ENCODE results near the gene UCP2. TPM values are rescaled to one million over a fixed set of nuclear protein-coding genes. Genes with fewer than 3 reads are reported as not detected.

UCP2 gene
- total RNA-seq, 3 donors from 2014 or later (not counting 1 experiment from before 2014, with no cell fraction given): 463 to 946 (median 562) TPM

- Mint-ChIP-seq H3K9me3 (no peaks in the 10 kb centered on the region), H3K27me3 (ENCODE audit: low read depth in 2 of 2) (no peaks in the 10 kb centered on the region), H3K27ac (no peak overlapping the region), H3K36me3 (peaks cover 8% of the 10 kb centered on the region), H3K4me1 (peaks cover 21 to 22% of the 10 kb centered on the region in 2 donors), H3K4me3 (no peak overlapping the region)
- no peak for TF ChIP-seq CTCF (IDR thresholded peaks at IDR 0.05)
- ATAC-seq (no peak), DNase-seq (no peak)
- intact Hi-C loops (cut with micrococcal nuclease): loop anchor here (5.0 kb wide), 1 partner anchor 40 kb away; the partner anchor contains the start of gene UCP2
- H3K27me3 ChIP-seq (ENCODE audit: control insufficient read depth, insufficient read depth, low read length): no peaks in the 10 kb centered on the region
- H3K9me3 ChIP-seq (ENCODE audit: control insufficient read depth, insufficient read depth, low read length): no peaks in the 10 kb centered on the region
- H3K4me1 ChIP-seq (ENCODE audit: control insufficient read depth, insufficient read depth, low read length): peaks cover 56% of the 10 kb centered on the region
- no peak overlapping the region for H3K27ac ChIP-seq (ENCODE audit: low read length)
- no peaks in the 10 kb centered on the region for H3K36me3 ChIP-seq (ENCODE audit: control insufficient read depth, insufficient read depth, low read length)
- no peak overlapping the region for H3K4me3 ChIP-seq (ENCODE audit: low read length)
- 97% methylated on average over 6 of the region's 6 CpGs for WGBS (ENCODE audit: insufficient coverage)
Observed at GRCh38 chr11:74021998-74022397, 39.4 kb upstream of the UCP2 start.

- Histone ChIP-seq H3K27me3 (ENCODE audit: control insufficient read depth, insufficient read depth, low read length) (no peaks in the 10 kb centered on the region), H3K9me3 (ENCODE audit: control insufficient read depth, insufficient read depth, low read length) (no peaks in the 10 kb centered on the region), H3K4me3 (ENCODE audit: low read length) (no peak overlapping the region), H3K36me3 (ENCODE audit: control insufficient read depth, insufficient read depth, low read length) (peaks cover 5% of the 10 kb centered on the region), H3K27ac (ENCODE audit: low read length) (no peak overlapping the region), H3K4me1 (ENCODE audit: control insufficient read depth, insufficient read depth, low read length) (peaks cover 49% of the 10 kb centered on the region)
- Mint-ChIP-seq H3K27ac (no peak overlapping the region), H3K9me3 (no peaks in the 10 kb centered on the region), H3K4me1 (peaks cover 21 to 23% of the 10 kb centered on the region in 2 donors), H3K27me3 (ENCODE audit: low read depth in 2 of 2) (no peaks in the 10 kb centered on the region), H3K4me3 (no peak overlapping the region), H3K36me3 (peaks cover 8% of the 10 kb centered on the region)
- TF ChIP-seq CTCF (IDR thresholded peaks at IDR 0.05): no peak
- intact Hi-C loops (cut with micrococcal nuclease): loop anchor here (1.0 to 5.0 kb wide), 3 partner anchors 15 to 38 kb away; partner anchors contain the start of gene UCP2
- ATAC-seq (no peak), DNase-seq (no peak)
- WGBS (ENCODE audit: insufficient coverage): 37% methylated on average over 4 of the region's 4 CpGs
Observed at GRCh38 chr11:74020539-74020938, 37.9 kb upstream of the UCP2 start.

- Histone ChIP-seq H3K9me3 (ENCODE audit: control insufficient read depth, insufficient read depth, low read length) (no peaks in the 10 kb centered on the region), H3K4me1 (ENCODE audit: control insufficient read depth, insufficient read depth, low read length) (peaks cover 47% of the 10 kb centered on the region), H3K27ac (ENCODE audit: low read length) (peak overlapping the region; percentile 15), H3K27me3 (ENCODE audit: control insufficient read depth, insufficient read depth, low read length) (no peaks in the 10 kb centered on the region), H3K4me3 (ENCODE audit: low read length) (no peak overlapping the region), H3K36me3 (ENCODE audit: control insufficient read depth, insufficient read depth, low read length) (peaks cover 5% of the 10 kb centered on the region)
- no peaks in the 10 kb centered on the region for H3K9me3 Mint-ChIP-seq
- H3K36me3 Mint-ChIP-seq: peaks cover 8% of the 10 kb centered on the region
- peaks cover 20 to 23% of the 10 kb centered on the region in 2 donors for H3K4me1 Mint-ChIP-seq
- no peak overlapping the region for H3K4me3 Mint-ChIP-seq
- peak; percentile 76 to 96 (median 87) for ATAC-seq
- no peak for TF ChIP-seq CTCF (IDR thresholded peaks at IDR 0.05)
- DNase-seq: peak; percentile 45 to 46
- 22% methylated on average over 4 of the region's 4 CpGs for WGBS (ENCODE audit: insufficient coverage)
- intact Hi-C loops (cut with micrococcal nuclease): loop anchor here (1.0 to 5.0 kb wide), 3 partner anchors 15 to 38 kb away; partner anchors contain the start of gene UCP2
- H3K27ac Mint-ChIP-seq: no peak overlapping the region
- no peaks in the 10 kb centered on the region for H3K27me3 Mint-ChIP-seq (ENCODE audit: low read depth in 2 of 2)
Observed at GRCh38 chr11:74019860-74020259, 37.2 kb upstream of the UCP2 start.

All from natural killer cell (primary cell).